Measurements from ENCODE around the gene PPP6R2.
"Not testable (repeated sequence)": the region's sequence is repeated elsewhere in the genome, so short reads cannot be mapped to it uniquely, and the experiment has no call there.

Gene PPP6R2

GRCh38 chr22:50420581-50420980, 77.5 kb downstream of the PPP6R2 start:
- no peak for TF ChIP-seq CTCF (IDR thresholded peaks at IDR 0.05; ENCODE audit: low read depth, low read length)
- DNase-seq (ENCODE audit: extremely low read depth, low read depth), result no peak

- TF ChIP-seq CTCF (IDR thresholded peaks at IDR 0.05; ENCODE audit: low read depth, low read length), result no peak
- no peak for DNase-seq (ENCODE audit: extremely low read depth, low read depth)
Observed at GRCh38 chr22:50422046-50422445, 78.9 kb downstream of the PPP6R2 start.

GRCh38 chr22:50422961-50423815, 80.1 kb downstream of the PPP6R2 start:
- no peak for DNase-seq (ENCODE audit: extremely low read depth, low read depth)
- TF ChIP-seq CTCF (IDR thresholded peaks at IDR 0.05; ENCODE audit: low read depth, low read length), result no peak

- no peak for TF ChIP-seq CTCF (IDR thresholded peaks at IDR 0.05; ENCODE audit: low read depth, low read length)
- DNase-seq (ENCODE audit: extremely low read depth, low read depth), result no peak
Observed at GRCh38 chr22:50423956-50424355, 80.8 kb downstream of the PPP6R2 start.

- no peak for TF ChIP-seq CTCF (IDR thresholded peaks at IDR 0.05; ENCODE audit: low read depth, low read length)
- no peak for DNase-seq (ENCODE audit: extremely low read depth, low read depth)
Observed at GRCh38 chr22:50425179-50425916, 82.2 kb downstream of the PPP6R2 start.

- TF ChIP-seq CTCF (IDR thresholded peaks at IDR 0.05; ENCODE audit: low read depth, low read length), result no peak
- DNase-seq (ENCODE audit: extremely low read depth, low read depth), result no peak
Observed at GRCh38 chr22:50432131-50432876, 89.2 kb downstream of the PPP6R2 start.

GRCh38 chr22:50432877-50433510, 89.9 kb downstream of the PPP6R2 start:
- DNase-seq (ENCODE audit: extremely low read depth, low read depth), result not testable (repeated sequence)

All from AG09319 (cell line).